HTERT RPE-1 (cell line): ENCODE data around the gene ZDHHC14.
"Not testable (repeated sequence)": the region's sequence is repeated elsewhere in the genome, so short reads cannot be mapped to it uniquely, and the experiment has no call there.

Source experiments
- in situ Hi-C: fragments of 300-500 bp; cut with MboI; formaldehyde crosslinking; loops from 4 replicates; pipeline ENCODE4 v1.14.3; 2020; ENCODE audit warnings: low sequenced_read_pairs

Gene ZDHHC14

DNA sequence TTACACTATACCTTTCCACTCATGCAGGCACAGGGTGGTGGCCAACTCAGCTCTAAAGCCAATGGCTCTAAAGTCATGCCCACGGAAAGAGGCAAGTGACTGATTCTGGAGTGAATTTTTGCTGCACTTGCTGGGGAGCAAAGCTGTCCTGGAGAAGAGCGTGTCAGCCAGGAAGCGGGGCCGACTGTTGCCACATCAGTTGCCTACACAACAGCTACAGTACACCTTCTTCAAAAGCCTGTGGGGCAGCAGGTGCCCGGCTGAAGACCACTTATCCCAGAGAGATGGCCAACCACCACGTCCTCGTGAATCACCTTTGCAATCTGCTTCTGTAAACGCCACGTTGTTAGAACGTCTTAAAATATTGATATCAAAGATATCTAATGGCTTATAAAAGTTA is 179.1 kb downstream of the ZDHHC14 start:
- in situ Hi-C loops, result not testable (repeated sequence)

DNA sequence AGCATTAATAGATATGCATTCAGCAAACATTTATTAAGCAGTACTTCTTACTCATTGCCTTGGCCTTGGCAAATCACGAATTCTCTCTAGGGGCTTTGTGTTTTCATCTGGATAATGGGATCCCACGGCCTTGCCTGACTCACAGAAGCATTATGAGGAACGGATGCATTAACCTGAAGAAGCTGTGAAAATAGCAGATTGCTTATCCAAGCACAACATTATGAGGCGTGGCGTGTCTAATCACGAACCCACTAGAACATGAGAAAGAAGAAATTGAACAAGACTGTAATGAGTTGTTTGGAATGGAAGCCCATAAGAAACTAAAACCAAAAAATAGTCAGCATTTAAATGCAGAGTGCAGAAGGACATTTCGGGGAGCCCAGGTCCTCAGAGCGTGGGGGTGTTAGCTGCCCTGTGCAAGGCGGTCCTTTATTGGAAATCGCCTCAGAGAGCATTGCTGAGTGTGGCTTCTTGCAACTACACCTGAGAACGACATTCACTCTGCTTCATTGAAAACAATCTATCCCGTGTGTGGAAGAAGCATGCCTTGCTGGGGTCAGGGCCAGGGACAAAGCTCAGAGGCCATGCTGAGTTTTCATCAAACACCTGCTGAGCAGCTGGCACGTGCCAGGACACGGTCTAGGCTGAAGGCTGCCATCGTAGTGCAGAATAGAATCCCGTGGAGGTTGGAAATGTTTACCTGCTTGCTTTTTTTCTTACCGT is 179.9 kb downstream of the ZDHHC14 start:
- in situ Hi-C loops, result no loop called here

DNA sequence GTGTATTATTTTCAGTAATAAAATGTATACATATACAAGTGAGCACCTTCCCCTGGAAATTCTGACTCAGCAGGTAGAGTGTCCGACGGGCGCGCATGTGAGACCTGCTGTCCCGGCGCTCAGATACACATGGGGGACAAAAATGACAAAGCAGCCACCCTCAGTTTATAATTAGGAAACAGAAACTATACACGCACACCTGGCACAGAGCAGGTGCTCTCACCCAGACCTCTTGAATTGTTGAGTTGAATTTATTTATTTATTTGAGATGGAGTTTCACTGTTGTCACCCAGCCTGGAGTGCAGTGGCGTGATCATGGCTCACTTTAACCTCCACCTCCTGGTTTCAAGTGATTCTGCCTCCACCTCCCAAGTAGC is 180.4 kb downstream of the ZDHHC14 start:
- in situ Hi-C loops, result no loop called here

DNA sequence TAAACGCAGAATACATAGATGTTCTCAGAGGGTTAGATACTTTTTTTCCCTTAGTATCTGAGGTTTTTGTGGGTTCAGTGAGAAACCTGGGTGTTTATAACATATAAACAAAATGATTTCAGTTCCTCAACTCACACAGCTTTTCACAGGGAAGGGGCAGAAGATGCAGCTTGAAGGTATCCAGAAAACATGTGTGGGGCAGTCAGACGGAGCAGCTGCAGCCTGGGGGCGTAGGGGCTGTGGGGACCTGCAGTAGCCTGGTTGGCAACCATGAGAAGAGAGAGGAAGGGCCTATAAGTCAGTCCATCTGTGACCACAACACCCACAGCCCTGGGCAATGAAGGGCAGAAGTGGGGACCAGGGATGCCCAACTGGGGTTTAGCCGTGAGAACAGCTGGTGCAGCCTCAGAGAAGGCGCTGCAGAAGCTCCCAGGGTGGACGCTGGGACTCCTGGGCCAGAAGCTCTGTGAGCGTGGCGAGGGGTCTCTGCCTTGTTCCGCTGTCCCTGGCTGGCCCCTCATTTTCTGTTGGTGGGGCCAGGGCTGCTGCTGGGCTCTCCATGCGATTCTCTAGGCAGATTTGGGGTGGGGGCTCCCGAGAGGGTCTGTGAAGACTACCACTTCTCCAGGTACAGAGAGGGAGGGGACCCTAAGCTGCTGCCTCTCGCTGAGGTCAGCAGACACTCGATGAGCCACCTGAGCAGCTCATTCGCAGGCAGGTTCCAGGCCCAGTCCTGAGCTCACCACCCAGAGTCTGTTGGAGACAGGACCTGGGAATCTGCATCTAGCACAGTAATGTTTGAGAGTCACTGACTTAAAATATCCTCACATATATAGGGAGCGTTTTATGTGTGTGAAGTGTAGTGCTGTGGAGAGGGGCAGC is 181.2 kb downstream of the ZDHHC14 start:
- in situ Hi-C loops, result no loop called here

DNA sequence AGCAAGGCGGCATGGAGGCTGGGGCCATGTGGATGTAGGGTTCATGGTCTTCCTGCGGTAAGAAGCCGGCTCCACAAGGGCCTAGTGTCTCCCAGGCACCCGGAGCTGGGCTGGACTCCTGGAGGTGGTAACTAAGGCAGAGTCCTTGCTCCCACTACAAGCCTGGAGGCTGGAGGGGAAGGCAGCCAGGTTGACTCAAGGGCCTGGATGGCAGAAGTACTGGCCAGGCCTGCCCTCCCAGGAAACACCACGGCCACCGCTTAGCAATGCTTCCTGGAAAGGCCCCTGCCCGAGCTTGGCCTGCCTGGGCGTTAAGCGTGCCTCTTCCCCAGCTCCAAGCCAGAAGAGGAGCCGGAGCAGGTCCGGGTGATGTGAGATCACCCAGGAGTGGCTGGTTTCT is 182.0 kb downstream of the ZDHHC14 start:
- in situ Hi-C loops, result no loop called here

DNA sequence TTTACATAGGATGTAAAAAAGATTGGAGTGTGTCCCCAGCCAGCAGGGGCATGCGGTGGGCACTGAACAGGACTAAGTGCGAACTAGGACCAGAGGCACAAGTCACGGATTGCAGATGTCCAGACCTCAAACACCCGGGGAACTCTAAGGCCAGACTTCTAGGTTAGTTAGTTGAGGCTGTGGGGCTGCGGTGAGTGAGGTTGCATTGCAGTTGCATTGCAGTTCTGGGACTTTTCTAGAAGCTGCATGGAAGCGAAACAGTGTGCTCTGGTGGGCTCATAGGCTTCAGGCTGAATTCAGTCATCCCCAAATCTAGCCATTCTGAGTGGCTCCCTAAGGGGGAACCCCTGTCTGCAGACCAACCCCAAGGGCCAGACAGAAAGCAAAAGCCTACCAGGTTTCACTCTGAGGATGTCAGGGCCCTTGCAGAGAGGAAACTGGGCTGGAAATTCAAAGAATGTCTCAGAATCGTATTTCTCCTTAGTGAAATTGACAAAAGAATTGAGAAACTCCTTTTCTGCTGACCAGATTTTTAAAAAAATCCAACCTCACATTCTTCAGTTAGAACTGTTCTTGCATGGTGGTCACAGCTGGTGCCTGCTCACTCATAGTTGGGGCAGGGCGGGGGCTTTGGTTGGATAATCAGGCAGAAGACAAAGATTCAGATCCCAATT is 182.8 kb downstream of the ZDHHC14 start:
- in situ Hi-C loops, result no loop called here

DNA sequence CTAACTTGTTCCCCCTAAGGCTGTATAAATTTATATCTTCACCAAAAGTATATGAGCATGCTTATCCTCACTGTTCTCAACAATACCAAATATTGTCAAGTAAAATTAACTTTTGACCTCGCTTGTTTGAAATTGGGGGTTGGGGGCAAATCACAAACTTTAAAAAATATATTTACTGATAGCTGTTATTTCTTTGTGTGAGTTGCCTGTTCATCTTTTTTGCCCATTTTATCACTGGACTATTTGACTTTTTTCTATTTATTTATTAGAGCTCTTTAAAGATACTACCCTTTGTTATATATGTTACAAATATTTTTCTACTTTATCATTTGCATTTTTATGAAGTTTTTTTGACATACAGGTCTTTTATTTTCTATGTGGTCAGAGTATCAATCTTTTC is 187.7 kb downstream of the ZDHHC14 start:
- in situ Hi-C loops, result no loop called here

DNA sequence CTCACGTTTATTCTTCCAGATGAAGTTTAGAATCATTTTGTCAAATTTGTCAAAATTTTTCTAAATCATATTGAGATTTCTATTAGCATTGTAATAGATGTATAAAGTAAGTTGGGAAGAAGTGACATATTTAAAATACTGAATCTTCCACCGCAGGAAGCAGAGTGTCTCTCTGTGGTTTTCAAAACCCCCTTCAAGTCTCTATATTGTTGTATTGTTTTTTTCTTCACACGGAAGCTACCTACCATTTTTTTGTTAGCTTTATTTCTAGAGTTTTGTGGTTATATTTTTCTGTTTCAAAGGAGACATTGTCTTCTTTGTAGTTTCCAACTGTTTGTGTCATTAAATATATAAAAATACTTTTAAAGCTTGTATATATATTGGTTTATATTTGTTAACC is 188.6 kb downstream of the ZDHHC14 start:
- in situ Hi-C loops, result no loop called here

DNA sequence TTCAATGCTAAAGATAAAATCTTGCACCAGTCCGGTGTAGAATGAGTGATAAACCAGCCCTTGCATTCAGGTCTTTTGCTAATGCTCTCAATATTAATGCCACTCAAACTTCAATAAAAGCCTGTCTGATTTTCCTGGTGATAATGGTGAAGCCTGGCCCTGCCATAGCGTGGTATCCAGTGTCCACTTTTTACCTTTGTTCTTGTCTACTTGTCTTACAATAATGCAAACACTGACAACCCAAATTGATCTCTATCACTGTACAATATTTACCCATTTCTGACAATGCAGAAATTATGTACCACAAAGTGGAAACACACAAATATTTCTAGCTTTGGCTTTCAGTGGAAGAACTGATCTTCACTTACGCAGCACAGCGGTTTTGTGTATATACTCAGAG is 189.1 kb downstream of the ZDHHC14 start:
- in situ Hi-C loops, result no loop called here

DNA sequence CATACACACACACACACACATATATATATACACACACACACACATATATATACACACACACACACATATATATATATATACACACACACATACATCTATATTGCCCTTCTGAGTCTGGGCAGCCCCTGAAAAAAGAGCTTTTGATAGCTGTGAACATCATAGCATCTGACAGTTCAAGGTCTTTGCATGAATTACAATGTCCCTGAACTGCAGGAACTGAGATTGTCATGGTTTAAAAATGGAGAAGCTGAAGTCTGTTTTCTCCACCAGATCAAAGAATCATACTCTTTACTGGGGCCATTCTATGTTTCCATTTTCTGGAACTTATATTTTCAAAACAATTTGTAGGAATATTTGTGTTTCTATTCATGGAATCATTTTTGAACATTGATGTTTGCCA is 189.8 kb downstream of the ZDHHC14 start:
- in situ Hi-C loops, result no loop called here

DNA sequence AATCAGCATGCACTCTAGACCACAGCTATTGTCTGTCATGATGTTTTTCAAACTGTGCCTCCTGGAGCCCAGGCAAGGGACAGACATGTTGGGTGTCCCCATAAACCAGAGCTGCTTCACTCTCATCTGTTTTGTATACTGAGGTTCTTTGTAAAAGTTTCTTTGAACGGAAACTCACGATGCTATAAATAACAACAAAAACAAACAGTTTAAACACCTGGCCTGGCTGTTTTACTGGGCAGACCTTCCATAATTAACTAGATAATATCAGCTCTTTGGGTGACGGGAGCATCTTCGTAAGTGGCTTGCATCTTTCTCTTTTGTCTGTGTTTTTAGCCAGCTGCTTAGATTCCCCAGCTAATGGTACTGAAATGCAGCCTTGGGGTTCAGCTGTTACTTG is 190.3 kb downstream of the ZDHHC14 start:
- in situ Hi-C loops, result no loop called here

DNA sequence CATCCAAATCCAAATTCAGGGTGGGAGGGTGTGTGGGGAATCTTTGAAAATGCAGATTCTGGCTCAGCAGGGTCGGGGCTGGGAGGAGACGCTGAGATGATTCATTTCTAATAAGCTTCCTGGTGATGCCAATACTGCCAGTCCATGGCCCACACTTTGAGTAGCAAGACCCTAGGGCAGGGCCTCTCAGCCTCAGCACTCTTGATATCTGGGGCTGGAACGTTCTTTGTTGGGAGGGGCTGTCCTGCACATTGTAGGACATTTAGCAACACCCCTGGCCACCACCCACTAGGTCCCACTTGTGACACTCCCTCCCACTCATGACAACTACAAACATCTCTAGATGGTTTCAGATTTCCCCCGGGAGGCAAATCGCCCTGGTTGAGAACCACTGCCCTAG is 191.0 kb downstream of the ZDHHC14 start:
- in situ Hi-C loops, result no loop called here

DNA sequence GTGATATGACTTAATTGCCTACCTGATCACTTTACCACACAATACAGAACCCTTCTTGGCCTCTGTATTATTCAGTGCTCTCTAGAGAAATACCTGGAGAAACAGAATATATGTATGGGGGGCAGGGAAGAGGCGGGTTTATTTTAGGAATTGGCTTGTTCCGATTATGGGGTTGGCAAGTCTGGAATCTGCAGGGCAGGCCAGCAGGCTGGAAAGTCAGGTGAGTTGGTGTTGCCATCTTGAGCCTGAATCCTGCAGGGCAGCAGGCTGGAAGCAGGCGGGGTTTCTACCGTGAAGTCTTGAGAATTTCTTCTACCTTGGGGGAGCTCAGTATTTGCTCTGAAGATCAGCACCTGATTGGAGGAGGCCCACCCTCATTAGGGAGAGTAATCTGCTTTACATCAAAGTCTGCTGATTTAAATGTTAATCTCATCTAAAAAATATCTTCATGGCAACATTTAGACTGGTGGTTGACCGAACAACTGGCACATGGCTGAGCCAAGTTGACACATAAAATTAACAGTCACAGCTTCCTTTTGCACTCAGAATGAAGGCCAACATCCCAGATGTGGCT is 193.9 kb downstream of the ZDHHC14 start:
- in situ Hi-C loops, result no loop called here

DNA sequence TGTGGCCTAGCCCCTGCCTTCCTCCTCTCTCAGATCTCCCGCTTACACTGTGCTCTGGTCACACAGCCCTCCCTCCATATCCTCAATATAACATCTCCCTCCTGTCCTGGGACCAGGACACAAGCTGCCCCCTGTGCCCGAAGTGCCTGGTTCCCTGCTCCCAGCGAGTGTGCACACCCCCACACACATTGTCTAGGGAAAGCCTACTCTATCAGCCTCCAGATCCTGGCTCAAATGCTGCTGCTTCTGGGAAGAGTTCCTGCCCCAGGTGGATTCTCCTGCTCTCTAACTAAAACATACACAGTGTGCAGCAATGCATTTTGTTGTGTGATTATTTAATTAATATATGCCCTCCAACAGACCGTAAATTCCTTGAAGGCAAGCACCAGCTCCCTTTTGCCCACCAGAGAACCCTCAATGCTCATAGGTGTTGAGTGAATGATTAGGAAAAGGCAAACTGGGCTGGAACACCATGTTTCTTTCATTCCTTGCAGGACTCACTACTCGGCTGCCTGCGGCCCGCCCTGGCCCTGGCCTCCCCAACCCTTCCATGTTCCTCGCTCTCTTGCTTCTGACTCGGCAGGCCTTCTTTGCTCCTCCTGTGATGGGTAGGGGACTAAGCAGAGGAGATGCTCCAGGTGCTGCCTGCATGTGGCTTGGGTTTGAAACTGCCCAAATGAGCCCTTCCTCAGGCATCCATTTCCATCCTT is 194.6 kb downstream of the ZDHHC14 start:
- in situ Hi-C loops, result no loop called here

DNA sequence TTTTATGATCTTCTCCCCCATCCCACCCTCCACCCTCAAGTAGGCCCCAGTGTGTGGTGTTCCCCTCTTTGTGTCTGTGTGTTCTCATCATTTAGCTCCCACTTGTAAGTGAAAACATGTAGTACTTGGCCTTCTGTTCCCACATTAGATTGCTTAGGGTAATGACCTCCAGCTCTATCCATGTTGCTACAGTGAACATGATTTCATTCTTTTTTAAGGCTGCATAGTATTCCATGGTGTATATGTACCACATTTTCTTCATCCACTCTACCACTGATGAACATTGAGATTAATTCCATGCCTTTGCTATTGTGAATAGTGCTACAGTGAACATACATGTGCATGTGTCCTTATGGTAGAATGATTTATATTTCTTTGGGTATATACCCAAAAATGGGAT is 196.0 kb downstream of the ZDHHC14 start:
- in situ Hi-C loops, result not testable (repeated sequence)

DNA sequence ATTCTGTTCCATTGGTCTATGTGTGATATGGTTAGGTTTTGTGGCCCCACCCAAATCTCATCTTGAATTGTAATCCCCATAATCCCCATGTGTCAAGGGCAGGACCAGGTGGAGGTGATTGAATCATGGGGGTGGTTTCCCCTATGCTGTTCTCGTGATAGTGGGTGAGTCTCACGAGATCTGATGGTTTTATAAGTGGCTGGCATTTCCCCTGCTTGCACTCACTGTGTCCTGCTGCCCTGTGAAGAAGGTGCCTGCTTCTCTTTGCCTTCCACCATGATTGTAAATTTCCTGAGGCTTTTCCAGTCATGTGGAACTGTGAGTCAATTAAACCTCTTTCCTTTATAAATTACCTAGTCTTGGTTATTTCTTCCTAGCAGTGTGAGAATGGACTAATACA is 197.5 kb downstream of the ZDHHC14 start:
- in situ Hi-C loops, result not testable (repeated sequence)

DNA sequence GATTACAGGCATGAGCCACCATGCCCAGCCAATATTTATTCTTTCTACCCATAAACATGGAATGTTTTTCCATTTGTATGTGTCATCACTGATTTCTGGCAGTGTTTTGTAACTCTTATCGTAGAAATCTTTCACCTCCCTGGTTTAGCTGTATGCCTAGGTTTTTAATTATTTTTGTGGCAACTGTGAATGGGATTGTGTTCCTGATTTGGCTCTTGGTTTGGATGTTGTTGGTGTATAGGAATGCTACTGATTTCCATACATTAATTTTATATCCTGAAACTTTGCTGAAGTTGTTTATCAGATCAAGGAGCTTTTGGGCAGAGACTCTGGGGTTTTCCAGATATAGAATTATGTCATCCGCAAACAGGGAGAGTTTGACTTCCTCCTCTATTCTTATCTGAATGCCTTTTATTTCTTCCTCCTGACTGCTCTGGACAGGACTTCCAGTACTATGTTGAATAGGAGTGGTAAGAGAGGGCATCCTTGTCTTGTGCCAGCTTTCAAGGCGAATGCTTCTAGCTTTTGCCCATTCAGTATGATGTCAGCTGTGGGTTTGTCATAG is 198.6 kb downstream of the ZDHHC14 start:
- in situ Hi-C loops, result no loop called here

DNA sequence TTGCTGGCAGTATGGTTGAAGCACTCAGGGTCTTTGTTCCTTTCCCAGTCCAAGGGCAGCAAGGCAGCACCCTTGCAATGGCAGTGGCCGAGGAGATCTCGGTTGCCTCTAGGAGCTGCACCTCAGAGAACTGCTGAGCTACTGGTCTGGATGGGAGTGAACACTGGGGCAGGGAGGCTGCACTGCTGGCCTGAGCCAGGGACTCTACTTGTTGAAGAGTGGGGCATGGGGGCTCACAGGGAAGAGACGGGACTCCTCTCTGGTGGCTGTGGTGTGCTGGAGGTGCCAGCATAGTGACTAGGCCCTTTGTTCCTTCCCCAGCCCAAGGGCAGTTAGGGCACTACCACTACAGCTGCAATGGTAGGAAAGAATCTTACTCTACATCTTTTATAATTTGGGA is 203.0 kb downstream of the ZDHHC14 start:
- in situ Hi-C loops, result no loop called here

DNA sequence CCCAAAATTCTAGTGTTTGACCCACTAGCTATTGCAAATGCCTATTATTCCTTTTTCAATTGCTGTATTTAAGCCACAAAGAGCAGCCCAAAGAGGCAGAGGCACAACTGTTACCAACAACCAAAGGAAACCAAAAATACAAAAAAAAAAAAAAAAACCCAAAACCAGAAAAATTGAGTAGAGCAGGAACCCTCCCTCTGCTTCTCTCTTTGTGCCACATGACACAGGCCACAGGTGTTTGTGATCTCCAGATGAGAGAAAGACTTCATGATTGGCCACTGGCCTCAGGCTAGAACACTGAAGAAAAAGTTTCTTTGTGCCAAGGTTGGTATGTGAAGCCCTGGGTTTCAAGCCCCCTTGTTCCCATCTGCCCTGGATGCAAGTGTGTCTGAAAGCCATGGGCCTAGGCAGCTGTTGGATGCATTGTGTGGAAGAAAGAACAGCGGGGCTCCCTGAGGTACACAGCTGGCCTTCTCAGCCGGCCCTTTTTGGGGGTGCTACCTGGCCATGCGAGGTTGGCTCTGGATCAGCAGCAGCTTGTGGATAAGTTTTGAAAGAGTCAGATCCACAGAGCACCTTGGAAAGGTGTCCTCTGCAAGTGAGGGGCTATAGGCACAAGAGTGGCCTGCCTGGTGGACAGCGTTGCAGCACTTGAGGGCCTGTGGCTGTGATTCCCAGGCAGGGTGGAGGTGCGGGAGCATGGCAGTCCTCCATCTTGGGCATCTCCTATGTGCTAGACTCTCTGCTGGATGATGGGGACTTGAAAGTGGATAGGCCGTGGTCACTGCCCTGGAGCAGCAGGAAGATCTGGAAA is 204.5 kb downstream of the ZDHHC14 start:
- in situ Hi-C loops, result no loop called here

DNA sequence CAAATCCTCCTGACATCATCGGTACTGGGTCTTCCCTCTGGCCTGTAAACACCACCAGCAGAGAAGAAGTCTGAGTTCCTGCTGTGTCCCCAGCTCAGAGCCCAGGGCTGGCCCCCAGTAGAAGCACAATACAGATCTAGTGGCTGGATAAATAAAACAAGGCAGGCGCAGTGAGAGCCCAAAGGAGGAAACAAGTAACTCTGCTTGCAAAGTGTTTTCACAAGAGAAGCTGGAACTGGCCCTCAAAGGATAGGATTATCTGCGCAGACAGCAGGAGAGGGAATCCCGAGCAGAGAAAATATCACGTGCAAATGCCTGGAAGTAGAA is 205.1 kb downstream of the ZDHHC14 start:
- in situ Hi-C loops, result no loop called here
